ENCODE data around the gene SAFB.

DNA sequence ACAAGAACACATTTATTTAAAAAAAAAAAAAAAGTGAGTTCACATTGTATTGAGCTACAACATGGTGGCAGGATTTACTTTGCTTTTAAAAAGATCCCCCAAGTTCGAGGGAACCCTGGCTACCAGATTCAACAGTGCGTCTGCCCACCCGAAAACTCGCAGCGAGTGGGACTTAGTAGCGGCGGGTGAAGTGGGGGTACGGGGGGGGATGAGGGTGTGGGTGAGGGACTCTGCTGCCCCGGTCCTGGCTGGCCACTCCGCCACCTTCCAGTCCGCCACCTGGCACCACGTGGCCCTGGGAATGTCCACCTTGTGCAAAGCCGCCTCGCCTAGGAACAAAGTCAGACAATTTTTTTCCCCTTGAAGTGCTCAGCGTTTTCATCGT lies 35.8 kb upstream of the SAFB start:
- TF ChIP-seq, protein P1, sequence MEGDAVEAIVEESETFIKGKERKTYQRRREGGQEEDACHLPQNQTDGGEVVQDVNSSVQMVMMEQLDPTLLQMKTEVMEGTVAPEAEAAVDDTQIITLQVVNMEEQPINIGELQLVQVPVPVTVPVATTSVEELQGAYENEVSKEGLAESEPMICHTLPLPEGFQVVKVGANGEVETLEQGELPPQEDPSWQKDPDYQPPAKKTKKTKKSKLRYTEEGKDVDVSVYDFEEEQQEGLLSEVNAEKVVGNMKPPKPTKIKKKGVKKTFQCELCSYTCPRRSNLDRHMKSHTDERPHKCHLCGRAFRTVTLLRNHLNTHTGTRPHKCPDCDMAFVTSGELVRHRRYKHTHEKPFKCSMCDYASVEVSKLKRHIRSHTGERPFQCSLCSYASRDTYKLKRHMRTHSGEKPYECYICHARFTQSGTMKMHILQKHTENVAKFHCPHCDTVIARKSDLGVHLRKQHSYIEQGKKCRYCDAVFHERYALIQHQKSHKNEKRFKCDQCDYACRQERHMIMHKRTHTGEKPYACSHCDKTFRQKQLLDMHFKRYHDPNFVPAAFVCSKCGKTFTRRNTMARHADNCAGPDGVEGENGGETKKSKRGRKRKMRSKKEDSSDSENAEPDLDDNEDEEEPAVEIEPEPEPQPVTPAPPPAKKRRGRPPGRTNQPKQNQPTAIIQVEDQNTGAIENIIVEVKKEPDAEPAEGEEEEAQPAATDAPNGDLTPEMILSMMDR (IDR thresholded peaks at IDR 0.05; ENCODE audit: low read depth, low read length), result no peak
- no peak for TF ChIP-seq EZH2phosphoT487 (IDR thresholded peaks at IDR 0.05; ENCODE audit: low read depth)
